Loucy (cell line): ENCODE results near the gene STOM.

Source experiments
- H2AFZ ChIP-seq: fragments of 200-600 bp; sonication (generic); 2 replicates; pipeline ENCODE4 v1.6.0; 2016; ENCODE audit warnings: antibody characterized with exemption, mild to moderate bottlenecking, low read length, moderate library complexity
- H3F3A ChIP-seq: fragments of 200-600 bp; 2 replicates; pipeline ENCODE4 v1.6.0; 2016; ENCODE audit warnings: antibody characterized with exemption, low read depth, mild to moderate bottlenecking
- H3K27me3 ChIP-seq: fragments of 200-600 bp; sonication (generic); 2 replicates; pipeline ENCODE4 v1.6.1; 2014; ENCODE audit warnings: low read length, mild to moderate bottlenecking; ENCODE audit not compliant: insufficient read depth, poor library complexity, severe bottlenecking
- H3K36me3 ChIP-seq: fragments of 200-600 bp; sonication (generic); 2 replicates; pipeline ENCODE4 v1.6.1; 2016; ENCODE audit warnings: low read length; ENCODE audit not compliant: insufficient read depth
- H3K4me1 ChIP-seq: fragments of 200-600 bp; sonication (generic); 2 replicates; pipeline ENCODE4 v1.5.1; 2014; ENCODE audit warnings: low read length, mild to moderate bottlenecking; ENCODE audit not compliant: insufficient read depth, poor library complexity, severe bottlenecking
- H3K4me2 ChIP-seq: fragments of 200-600 bp; sonication (generic); 2 replicates; pipeline ENCODE4 v1.6.0; 2014; ENCODE audit warnings: antibody characterized with exemption, low read length, low read depth, mild to moderate bottlenecking; ENCODE audit not compliant: poor library complexity, severe bottlenecking
- H3K4me3 ChIP-seq: fragments of 200-600 bp; sonication (generic); 2 replicates; pipeline ENCODE4 v1.5.1; 2014; ENCODE audit warnings: low read length, mild to moderate bottlenecking, mixed read lengths; ENCODE audit not compliant: poor library complexity, severe bottlenecking
- H3K79me2 ChIP-seq: fragments of 200-600 bp; sonication (generic); 2 replicates; pipeline ENCODE4 v1.6.1; 2014; ENCODE audit warnings: low read length; ENCODE audit not compliant: insufficient read depth
- H3K9ac ChIP-seq: fragments of 200-600 bp; sonication (generic); 2 replicates; pipeline ENCODE4 v1.6.0; 2014; ENCODE audit warnings: mild to moderate bottlenecking, low read depth, low read length, moderate library complexity; ENCODE audit not compliant: poor library complexity, severe bottlenecking
- H3K9me2 ChIP-seq: fragments of 200-600 bp; sonication (generic); replicated peaks from 2 replicates; pipeline ENCODE4 v1.6.1; 2016; ENCODE audit warnings: low read depth, low read length, mixed read lengths
- H3K9me3 ChIP-seq: fragments of 200-600 bp; sonication (generic); 2 replicates; pipeline ENCODE4 v1.6.1; 2014; ENCODE audit warnings: mild to moderate bottlenecking, antibody characterized with exemption, low read length, low read depth; ENCODE audit not compliant: insufficient read depth
- H4K20me1 ChIP-seq: fragments of 200-600 bp; sonication (generic); 2 replicates; pipeline ENCODE4 v1.6.0; 2014; ENCODE audit warnings: antibody characterized with exemption, low read length, mild to moderate bottlenecking; ENCODE audit not compliant: insufficient read depth, poor library complexity, severe bottlenecking
- CTCF ChIP-seq: fragments of 200-600 bp; sonication (generic); conservative IDR thresholded peaks from 2 replicates; pipeline ENCODE4 v1.5.1; 2014; ENCODE audit warnings: mild to moderate bottlenecking, antibody characterized with exemption, low read length
- EZH2phosphoT487 ChIP-seq: fragments of 200-600 bp; IDR thresholded peaks from 2 replicates; pipeline ENCODE4 v1.6.1; 2018; ENCODE audit warnings: antibody characterized with exemption, mild to moderate bottlenecking, moderate library complexity, borderline replicate concordance

STOM gene

GRCh38 chr9:121328476-121328875, 41.6 kb downstream of the STOM start:
- no peaks in the 10 kb centered on the region for H3K4me1 ChIP-seq
- no peaks in the 10 kb centered on the region for H3K9me3 ChIP-seq
- TF ChIP-seq EZH2phosphoT487 (no peak), CTCF (no peak)
- H4K20me1 ChIP-seq, result no peaks in the 10 kb centered on the region
- H3K9me2 ChIP-seq, result no peaks in the 10 kb centered on the region
- no peaks in the 10 kb centered on the region for H3K27me3 ChIP-seq
- H3F3A ChIP-seq, result no peaks in the 10 kb centered on the region
- H3K4me3 ChIP-seq, result no peak overlapping the region
- peaks cover 4% of the 10 kb centered on the region; the same call in 1 of the 2 replicates for H3K36me3 ChIP-seq
- no peak overlapping the region for H3K9ac ChIP-seq
- H2AFZ ChIP-seq, result no peak overlapping the region
- no peaks in the 10 kb centered on the region for H3K79me2 ChIP-seq
- no peak overlapping the region for H3K4me2 ChIP-seq

GRCh38 chr9:121326901-121327613, 43.0 kb downstream of the STOM start:
- H3K4me3 ChIP-seq, result no peak overlapping the region
- 0 out of 2 replicates have a peak, but pooled peaks cover 4% of the 10 kb centered on the region for H3F3A ChIP-seq
- no peaks in the 10 kb centered on the region for H3K79me2 ChIP-seq
- no peak overlapping the region for H3K9ac ChIP-seq
- no peaks in the 10 kb centered on the region for H3K9me2 ChIP-seq
- H3K27me3 ChIP-seq, result no peaks in the 10 kb centered on the region
- H3K4me2 ChIP-seq, result no peak overlapping the region
- H3K9me3 ChIP-seq, result no peaks in the 10 kb centered on the region
- no peak overlapping the region for H2AFZ ChIP-seq
- no peak for TF ChIP-seq EZH2phosphoT487
- TF ChIP-seq CTCF, result no peak
- H3K36me3 ChIP-seq, result peaks cover 4% of the 10 kb centered on the region; the same call in 1 of the 2 replicates
- H4K20me1 ChIP-seq, result no peaks in the 10 kb centered on the region
- peaks cover 6% of the 10 kb centered on the region for H3K4me1 ChIP-seq

DNA sequence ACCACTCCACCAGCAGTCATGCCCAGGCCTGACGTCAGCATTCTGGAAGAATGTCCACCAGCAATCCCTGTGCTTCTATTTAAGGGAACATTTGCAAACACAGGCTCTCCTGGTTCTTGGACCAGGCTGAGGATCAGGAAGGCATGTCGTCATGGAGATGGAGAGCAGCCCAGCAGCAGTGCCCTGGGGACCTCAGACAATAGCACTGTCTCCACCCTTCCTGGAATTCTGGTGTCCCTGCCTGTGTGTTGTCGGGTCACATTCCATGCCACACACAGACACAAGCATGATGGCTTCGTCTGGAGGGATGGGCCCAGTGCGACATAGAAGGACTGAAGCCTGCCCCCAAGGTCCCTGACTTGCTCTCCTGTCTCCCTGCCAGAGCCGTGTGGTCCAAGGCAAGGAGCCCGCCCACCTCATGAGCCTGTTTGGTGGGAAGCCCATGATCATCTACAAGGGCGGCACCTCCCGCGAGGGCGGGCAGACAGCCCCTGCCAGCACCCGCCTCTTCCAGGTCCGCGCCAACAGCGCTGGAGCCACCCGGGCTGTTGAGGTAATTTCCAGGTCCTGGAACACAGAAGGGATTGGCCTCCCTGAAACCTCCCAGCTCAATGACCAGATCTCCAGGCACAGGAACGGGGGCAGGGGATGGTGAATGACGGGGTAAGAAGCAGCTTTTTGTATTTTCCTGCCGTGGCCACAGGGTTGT, 43.8 kb downstream of the STOM start:
- Histone ChIP-seq H3F3A (0 out of 2 replicates have a peak, but pooled peaks cover 4% of the 10 kb centered on the region), H3K4me2 (no peak overlapping the region), H2AFZ (no peak overlapping the region), H3K9me3 (no peaks in the 10 kb centered on the region), H3K4me3 (no peak overlapping the region), H4K20me1 (no peaks in the 10 kb centered on the region), H3K79me2 (no peaks in the 10 kb centered on the region), H3K4me1 (peaks cover 7% of the 10 kb centered on the region), H3K36me3 (peaks cover 4% of the 10 kb centered on the region; the same call in 1 of the 2 replicates), H3K9ac (no peak overlapping the region), H3K9me2 (no peaks in the 10 kb centered on the region), H3K27me3 (no peaks in the 10 kb centered on the region)
- TF ChIP-seq CTCF (no peak), EZH2phosphoT487 (no peak)
